GM18498 (cell line): Measurements from ENCODE around the gene POLR1D.
"Not testable (repeated sequence)": the region's sequence is repeated elsewhere in the genome, so short reads cannot be mapped to it uniquely, and the experiment has no call there.

Experiments
- ATAC-seq: cut with Tn5 transposase; IDR thresholded peaks from one replicate; pipeline ENCODE4 v1.9.1; 2021; ENCODE audit warnings: mild to moderate bottlenecking, moderate library complexity; ENCODE audit not compliant: unreplicated experiment

The POLR1D gene

DNA sequence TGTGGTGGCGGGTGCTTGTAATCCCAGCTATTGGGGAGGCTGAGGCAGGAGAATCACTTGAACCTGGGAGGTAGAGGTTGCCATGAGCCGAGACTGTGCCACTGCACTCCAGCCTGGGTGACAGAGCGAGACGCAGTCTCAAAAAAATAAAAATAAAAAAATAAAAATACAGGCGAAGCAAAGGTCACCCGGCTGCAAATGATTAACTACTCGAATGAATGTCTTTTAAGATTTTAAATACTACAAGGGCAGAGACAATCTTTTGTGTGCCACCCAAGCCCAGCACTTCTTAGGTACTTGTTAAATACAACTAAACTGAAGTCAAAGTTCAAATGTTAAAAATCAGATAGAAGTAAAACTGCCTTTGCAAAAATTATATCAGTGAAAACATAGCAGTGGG is 8.1 kb upstream of the POLR1D start:
- no peak for ATAC-seq

DNA sequence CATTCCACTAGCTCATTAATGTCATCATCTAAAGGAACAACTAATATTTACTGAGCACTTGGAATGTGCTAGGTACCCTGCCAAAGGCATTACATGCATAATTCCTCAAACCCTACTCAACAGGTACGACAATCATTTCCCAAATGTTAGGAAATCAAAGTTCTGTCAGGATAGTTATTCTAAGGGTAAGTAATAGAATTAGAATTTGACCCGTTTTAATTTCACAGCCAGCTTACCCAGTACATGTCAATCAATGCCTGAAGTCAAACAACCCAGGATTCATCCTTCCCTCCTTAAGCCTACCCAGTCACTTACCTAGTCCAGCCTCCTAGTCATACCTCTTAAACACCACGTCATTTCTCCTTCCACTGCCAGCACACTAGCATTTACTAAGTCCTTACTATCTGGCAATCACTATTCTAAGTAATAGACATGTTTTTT is 3.8 kb upstream of the POLR1D start:
- no peak for ATAC-seq

DNA sequence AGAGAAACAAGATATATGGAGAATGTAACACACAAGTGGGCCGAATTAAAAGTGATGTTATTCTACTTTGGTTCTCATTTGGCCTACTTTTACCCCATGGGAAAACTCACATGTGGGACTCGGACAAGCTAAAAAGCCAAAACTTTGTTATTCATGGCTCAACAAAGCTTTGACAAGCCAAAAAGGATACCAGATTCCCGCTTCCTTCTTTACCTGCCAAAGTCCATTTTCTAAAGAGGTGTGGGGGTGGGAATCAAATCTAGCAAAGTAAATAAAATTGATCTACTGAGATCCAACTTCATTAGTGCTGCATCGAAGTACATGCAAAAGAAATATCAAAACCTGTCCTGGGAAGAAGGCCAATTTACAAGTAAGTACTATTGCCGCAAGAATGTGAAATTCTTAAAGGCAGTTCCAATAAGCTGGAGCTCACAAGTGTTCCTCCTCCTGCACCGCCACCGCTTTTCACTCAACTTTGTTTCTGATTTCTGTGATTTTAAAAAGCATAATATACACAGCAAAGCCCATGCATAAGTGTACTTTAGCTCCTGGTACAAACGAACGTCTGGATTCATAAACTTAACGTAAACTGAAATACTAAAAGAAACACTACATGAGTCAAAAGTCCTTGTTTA is 2.5 kb upstream of the POLR1D start:
- no peak for ATAC-seq

DNA sequence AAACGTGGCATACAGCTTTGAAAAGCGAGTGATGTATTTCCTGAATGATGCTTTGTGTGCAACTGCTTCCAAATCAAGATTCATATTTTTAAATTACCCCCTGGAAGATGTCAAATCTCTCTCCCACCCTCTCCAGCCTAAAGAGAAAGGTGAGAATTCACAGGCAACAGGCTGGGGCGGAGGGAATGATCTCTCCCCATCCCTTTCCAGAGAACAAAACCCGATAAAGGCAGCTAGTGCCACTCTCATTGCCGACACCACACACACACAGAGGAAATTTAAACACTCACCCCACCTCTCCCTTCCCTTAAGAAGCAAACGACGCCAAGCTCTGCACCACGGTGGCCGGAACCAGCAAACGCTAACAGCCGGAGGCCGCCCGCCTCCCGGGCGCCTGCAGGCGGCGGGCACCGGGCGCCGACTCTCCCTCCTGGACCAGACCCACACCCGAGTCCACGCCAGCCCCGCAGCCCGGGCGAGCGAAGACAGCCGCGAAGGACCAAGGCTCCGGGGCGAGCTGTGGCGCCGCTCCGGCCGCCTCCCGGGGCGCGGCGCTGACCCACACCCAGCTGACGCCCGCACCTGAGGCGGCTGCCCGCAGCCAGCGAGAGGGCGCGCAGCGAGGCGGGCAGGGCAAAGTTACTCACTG is 1.8 kb upstream of the POLR1D start:
- ATAC-seq = peak; percentile 37

DNA sequence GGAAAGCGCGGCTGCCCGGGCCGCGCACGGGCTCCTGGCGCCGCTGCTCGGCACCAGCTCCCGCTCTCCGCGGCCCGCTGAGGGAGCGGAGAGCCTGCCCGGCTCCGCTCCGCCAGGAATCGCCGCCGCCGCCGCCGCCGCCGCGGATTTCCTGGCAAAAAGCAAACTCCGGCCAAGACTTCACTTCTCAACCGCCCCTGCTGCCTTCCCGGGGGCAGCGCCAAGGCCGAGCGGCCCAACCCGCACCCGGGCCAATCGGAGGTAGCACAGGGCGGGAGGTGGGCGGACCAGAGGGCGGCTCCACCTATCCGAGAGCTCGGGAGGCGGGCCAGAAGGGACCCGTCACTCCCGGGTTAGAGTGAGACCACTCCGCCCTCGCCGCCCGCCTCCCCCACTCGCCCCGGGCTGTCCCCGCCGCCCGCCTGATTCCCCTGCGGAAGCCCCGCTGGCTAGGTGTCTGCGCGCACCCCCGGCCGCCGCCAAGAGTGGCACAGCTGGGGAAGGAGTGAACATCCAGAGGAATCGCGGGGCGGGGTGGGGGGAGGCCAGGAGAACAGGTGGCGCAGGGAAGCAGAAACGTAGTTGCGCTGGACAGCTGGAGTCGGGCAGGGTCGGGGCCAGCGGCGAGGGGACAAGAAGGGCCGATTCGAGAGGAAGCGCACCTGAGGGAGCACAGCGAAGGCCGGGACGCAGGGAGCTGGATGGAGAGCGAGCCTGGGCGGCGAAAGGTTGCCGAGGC is 1.1 kb upstream of the POLR1D start, which contains the start of gene LNX2:
TSS of gene LNX2 (minus strand) at position 153 of the 739 bp plus-strand sequence. CDS start 38,826 bp downstream, outside the sequence.
- ATAC-seq = peak; percentile 90

DNA sequence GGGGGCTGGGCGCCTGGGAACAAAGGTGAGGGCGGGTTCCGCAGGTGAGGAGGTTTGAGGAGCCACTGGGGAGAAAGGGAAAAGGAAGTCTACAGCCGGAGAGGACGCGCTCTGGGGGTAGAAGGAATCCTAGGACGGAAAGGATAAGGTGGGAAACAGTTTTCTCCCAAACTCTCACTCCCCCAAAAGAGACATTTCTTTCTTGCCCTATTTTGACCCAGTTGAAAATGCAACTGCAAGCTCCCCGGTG is 651 bp upstream of the POLR1D start:
- ATAC-seq = no peak

DNA sequence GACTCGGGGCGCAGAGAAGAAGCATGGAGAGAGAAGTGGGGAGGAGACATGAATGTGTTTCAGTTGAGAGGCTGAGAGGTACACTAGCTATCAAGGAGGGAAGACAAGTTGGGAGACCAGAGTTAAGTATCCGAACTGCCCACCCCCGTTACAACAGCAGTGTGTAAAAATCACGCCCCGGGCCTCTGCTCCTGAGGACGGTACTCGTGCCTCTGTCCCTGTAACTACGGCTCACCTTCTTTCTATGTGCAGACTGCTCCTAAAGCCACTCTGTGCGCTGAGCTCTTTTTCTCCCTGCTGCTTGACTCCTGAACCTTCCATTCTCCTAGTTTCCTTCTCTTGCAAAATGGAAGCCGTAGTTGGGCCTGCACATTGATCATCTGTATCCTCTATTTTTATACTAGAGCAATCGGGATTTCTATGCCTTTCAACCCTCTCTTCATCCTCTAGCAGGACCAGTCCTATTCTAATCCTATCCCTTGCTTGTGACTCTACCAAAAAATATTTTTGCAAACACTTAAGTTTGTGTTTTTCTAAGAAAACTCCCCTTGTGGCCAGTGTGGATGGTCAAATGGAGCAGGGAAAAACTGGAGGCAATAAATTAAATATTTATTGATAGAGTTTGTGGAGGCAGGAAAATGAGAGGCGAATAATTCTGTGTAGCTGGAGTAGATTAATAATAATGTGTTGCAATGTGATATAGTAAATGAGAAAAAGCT is 569 bp downstream of the POLR1D start:
- ATAC-seq = peak; percentile 0

DNA sequence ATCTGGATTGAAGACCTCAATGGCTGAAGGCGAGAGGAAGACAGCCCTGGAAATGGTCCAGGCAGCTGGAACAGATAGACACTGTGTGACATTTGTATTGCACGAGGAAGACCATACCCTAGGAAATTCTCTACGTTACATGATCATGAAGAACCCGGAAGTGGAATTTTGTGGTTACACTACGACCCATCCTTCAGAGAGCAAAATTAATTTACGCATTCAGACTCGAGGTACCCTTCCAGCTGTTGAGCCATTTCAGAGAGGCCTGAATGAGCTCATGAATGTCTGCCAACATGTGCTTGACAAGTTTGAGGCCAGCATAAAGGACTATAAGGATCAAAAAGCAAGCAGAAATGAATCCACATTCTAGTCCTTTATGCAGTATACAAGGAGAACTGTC is 1.2 kb downstream of the POLR1D start:
- ATAC-seq = no peak

DNA sequence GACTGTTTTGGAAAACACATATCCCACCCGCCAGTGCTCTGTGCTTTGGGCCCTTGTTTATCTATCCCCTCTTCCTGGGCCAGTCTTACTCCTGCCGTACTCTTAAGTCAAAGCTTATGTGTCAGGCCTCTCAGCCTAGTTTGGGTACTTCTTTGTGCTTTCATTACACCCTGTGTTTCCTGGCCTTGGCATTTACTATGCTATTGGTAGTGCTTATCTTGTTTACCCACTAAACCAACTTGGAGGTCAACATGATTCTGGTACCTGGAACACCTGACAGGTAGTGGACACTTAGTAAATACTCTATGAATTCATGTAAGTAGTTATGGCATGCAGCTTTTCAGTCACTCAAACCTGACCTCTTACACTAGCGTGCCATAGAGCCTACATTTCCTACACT is 2.4 kb downstream of the POLR1D start:
- ATAC-seq = no peak

DNA sequence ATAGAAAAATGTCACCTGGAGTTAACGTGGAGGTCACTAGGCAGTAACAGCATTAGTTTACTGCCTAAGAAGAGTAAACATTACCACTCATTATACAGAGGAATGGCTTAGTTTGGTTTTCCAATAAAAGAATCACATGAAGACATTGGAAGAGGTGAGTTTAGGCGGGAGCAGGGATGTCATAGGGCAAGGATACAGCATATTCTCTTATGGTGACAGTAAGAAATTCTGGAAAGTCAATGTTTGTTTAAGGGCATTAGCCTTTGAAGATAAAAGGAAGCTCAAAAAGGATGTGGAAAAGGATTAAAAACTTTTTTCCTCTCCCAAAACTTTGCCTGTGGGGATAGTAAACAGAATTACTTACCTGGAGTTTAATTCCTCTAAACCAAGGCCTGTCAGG is 4.1 kb downstream of the POLR1D start:
- no peak for ATAC-seq

DNA sequence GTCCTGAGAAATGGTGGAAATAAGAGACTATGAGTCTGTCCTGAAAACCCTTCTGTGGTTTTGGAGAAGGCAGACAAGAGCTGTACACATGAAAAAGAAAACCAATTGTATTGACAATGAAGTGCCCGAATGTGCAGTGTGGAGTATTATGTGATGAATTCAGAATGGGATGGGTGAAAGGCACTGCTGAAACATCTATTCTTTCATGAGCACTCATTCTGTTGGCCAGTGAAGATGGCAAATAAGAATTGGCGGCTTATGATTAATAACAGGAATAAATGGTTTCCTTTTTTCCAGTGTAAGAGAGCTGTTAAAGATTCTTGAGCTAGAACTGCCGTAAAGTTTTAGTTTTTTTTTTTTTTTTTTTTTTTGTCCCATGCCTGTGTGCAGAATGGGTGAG is 5.7 kb downstream of the POLR1D start:
- no peak for ATAC-seq

DNA sequence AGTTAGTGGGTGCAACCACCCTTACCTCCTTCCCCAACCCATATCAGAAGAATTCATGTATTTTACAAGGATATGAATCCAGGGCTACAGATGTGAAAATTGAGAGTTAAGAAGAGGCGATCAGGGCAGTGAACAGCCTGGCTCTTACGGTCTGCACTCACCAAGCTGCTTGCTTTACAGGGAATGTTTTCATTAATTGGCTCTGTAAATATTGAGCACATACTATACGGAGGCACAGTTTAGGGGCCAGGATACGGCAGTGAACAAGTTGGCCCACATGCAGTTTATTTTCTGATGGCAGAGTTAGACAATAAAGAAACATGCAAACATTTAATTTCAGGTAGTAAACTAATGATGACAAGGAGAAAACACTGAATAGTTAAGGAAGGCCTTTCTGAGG is 6.4 kb downstream of the POLR1D start:
- ATAC-seq = no peak

DNA sequence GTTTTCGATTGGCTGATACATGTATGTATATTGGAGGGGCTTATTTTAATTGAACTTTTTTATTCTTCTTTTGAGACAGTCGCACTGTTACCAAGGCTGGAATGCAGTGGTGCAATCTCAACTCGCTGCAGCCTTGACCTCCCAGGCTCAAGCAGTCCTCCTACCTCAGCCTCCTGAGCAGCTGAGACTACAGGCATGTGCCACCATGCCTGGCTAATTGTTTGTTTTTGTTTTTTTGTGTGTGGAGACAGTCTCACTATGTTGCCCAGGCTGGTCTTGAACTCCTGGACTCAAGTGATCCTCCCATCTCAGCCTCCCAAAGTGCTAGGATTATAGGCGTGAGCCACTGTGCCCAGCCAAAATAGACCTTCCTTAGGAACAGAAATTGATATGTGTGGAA is 7.1 kb downstream of the POLR1D start:
- not testable (repeated sequence) for ATAC-seq

DNA sequence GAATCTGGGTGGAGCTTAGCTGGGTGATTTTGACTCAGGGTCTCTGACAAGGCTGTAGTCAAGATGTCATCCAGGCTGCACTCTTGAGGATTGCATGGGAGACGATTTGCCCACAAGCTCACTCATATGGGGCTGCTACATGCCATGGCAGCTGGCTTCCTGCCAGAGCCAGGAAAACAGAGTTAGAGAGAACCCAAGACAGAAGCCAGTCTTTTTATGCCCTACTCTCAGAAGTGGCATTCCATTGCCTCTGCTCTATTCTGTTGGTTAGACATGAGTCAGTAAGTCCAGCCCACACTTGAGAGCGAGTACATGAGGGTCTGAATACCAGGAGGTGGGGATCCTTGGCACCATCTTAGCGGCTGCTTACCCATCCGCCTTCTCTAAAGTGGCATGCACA is 9.5 kb downstream of the POLR1D start:
- ATAC-seq = no peak

DNA sequence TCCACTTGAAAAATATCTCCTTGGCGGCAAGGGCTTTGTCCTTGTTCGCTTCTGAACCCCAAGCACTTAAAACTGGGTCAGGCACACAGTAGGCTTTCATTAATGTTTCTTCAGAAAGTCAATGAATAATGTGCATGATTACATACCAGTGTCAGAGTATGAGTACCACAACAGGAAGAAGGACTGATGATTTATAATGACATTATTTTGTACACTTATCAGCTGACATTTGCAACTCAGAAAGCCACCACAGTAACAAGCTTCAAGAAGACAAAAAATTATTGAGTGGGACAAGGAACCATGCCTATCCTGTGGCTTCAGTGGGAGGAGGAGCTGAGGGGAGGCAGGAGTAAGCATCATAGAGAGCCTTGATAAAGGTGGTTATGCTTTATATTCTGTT is 10.0 kb downstream of the POLR1D start:
- ATAC-seq = no peak

DNA sequence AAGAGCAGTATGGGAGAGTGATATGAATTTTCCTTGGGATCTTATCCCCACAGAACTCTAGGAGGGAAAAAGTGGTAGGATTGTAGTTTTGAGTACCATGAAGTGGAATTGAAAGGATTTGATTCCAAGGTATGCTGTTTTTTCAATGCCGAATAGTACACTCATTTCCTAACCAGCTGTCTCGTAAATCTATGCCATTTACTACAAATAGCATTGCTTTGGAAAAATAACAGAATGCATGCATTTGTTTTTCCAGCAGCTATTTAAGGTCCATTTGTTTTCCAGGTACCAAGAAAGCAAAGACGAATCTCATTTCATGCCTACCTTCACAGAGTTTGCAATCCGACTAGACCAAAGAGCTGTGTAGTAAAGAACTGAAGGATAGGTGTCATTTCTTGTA is 10.5 kb downstream of the POLR1D start:
- ATAC-seq = no peak

DNA sequence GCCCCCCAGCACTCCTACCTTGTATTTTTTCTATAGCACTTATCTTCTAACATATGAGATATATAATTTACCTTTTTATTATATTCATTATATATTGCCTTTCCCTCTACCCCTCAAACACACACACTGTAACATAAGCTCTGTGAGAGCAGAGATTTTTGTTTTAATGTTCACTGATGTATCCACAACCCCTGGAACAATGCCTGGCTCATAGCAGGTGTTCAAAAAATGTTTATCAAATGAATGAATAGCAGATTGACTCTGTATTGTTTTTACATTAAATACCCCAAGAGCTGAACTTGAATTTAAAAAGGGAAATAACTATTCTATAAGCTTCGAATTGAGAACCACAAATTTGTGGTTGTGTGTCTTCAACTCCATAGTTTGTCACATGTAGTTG is 11.0 kb downstream of the POLR1D start:
- ATAC-seq = no peak

DNA sequence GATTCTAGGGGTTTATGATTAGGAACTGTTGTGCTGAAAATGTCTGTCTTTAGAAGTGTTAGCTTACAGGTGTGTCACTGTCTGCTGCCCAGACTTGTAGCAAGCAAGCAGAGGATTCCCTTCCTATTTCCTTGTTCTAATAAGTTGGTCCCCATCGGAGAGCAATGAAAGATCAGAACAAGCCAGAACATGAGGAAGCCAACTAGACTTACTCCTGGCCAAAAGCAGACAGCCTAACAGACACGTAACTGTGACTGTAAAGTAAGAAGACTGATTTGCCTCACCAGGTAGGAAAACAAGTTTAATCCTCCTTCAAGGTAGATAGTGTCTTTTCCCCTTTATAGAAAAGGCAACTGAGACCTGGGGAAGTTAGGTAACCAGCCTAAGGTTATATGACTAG is 12.5 kb downstream of the POLR1D start:
- ATAC-seq = no peak

DNA sequence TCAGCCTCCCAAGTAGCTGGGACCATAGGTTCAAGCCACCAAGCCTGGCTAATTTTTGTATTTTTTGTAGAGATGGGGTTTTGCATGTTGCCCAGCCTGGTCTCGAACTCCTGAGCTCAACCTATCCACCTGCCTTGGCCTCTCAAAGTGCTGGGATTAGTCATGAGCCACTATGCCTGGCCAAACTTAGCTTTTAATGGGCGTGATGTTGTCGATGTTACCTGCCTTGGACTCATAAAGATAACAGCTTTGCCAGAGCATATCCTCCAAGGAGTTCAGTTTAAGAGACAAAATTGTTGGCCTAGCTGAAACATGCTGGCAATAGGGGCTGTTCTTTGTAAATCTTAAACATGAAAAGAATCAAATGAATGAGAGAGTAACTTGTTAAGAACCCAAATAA is 13.1 kb downstream of the POLR1D start:
- ATAC-seq = no peak

DNA sequence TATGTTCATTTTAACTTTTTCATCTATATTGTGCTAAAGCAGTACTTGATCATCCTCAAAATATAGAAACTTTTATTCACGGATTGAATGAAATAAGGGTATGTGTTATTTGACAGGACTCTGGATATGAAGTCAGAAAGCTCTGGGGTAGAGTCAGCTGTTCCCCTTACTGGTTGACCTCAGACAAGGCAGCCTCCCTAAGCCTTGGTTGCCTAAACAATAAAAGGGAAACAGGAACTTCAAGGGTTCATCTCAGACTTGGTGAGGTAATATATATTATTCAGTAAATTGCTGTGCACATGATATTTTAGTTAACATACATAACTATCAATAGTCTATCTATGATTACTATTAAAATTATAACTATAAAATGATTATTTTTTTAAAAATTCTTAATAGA is 13.6 kb downstream of the POLR1D start:
- no peak for ATAC-seq

DNA sequence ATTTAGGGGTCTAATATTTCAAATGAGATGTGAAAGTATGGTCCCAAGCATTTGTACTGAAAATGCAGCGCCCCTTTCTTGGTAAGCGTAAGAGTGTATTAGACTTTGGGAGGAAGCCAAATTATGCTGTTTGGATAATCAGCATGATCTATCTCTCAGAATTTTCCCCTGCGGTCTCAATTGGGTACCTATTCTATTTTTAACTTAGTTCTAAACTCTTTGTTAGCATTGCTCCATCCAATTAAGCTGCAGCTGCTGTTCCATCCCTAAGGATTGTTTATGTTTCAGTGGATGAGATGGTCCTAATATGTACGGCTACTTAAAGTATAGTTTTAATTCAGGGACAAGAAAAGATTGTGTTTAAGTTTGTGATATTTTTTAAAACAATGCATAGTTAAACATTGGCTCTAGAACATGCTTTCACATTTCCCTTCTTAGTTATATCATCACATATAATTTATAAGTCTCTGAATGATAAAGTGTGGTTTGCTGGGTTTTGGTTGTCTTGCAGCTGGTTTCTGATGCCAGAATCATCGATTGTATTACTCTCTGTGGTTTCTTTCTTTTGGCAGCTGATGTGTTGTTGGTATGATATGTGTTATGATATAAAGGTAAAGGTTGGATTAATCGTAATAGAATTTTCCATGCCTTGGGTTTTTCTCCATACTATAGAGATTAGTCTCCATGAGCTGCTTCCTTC is 15.0 kb downstream of the POLR1D start:
- ATAC-seq = no peak
